Activated B cell treated with CpG ODN at 0.5 μM for 24 hours (primary cell): Measurements from ENCODE around the gene GSTM2. TPM values are rescaled to one million over a fixed set of nuclear protein-coding genes. Genes with fewer than 3 reads are reported as not detected.
"Not testable (repeated sequence)": the region's sequence is repeated elsewhere in the genome, so short reads cannot be mapped to it uniquely, and the experiment has no call there.

Source experiments
- ATAC-seq: fragments of 200-7000 bp; cut with Tn5 transposase; one replicate; pipeline ENCODE4 v1.10.0; 2021; ENCODE audit warnings: low read depth, mild to moderate bottlenecking, moderate library complexity
- CTCF ChIA-PET: fragments of 350-600 bp; sonication (Branson Sonifier 250); formaldehyde crosslinking; loops from one replicate; lab custom pipeline; 2021; ENCODE audit warnings: antibody characterized with exemption; lab: Charles Lee
- POLR2A ChIA-PET: fragments of 350-600 bp; sonication (Branson Sonifier 250); formaldehyde crosslinking; loops from one replicate; lab custom pipeline; 2021; ENCODE audit warnings: antibody characterized with exemption; lab: Charles Lee
- DNase-seq: peaks from one replicate; pipeline ENCODE4 v3.0.0; 2022
- H3K27ac Mint-ChIP-seq: one replicate; pipeline ENCODE4 v1.8.0; 2020; ENCODE audit warnings: mixed read lengths
- H3K27me3 Mint-ChIP-seq: one replicate; pipeline ENCODE4 v1.8.0; 2021; ENCODE audit warnings: mixed read lengths
- H3K36me3 Mint-ChIP-seq: one replicate; pipeline ENCODE4 v1.8.0; 2021; ENCODE audit warnings: low read depth, mixed read lengths
- H3K4me1 Mint-ChIP-seq: one replicate; pipeline ENCODE4 v1.8.0; 2021; ENCODE audit warnings: mixed read lengths
- H3K4me3 Mint-ChIP-seq: one replicate; pipeline ENCODE4 v1.8.0; 2020; ENCODE audit warnings: mild to moderate bottlenecking, mixed read lengths
- H3K9me3 Mint-ChIP-seq: one replicate; pipeline ENCODE4 v1.8.0; 2020; ENCODE audit warnings: mixed read lengths
- CTCF ChIP-seq: fragments of 200-600 bp; IDR thresholded peaks from one replicate; pipeline ENCODE4 v1.8.0; 2022; ENCODE audit warnings: antibody characterized with exemption, mild to moderate bottlenecking
- intact Hi-C: fragments of 100-400 bp; cut with micrococcal nuclease; formaldehyde crosslinking; loops from one replicate; pipeline ENCODE4 v1.15.1; 2024
- total RNA-seq: library from RNA; stranded (reverse); gene quantifications from 2 replicates; pipeline ENCODE4 v1.2.3, GENCODE V29; 2022

GSTM2 gene
- total RNA-seq, 1 donor from 2014 or later, result 11.0 TPM

- Mint-ChIP-seq H3K4me1 (peaks cover 21% of the 10 kb centered on the region), H3K27ac (no peak overlapping the region), H3K36me3 (no peaks in the 10 kb centered on the region), H3K27me3 (no peaks in the 10 kb centered on the region), H3K4me3 (no peak overlapping the region), H3K9me3 (no peaks in the 10 kb centered on the region)
- DNase-seq (no peak), ATAC-seq (no peak)
- intact Hi-C loops, result no loop called here
- ChIA-PET POLR2A (interaction anchor here (0.7 to 1.0 kb wide), 2 partner anchors 43 to 55 kb away, joined by 4 to 6 read pairs; no protein-coding TSS in a partner anchor), CTCF (interaction anchor here (0.8 to 1.0 kb wide), 2 partner anchors 16 to 31 kb away, joined by 3 read pairs; no protein-coding TSS in a partner anchor)
- no peak for TF ChIP-seq CTCF
Observed at GRCh38 chr1:109671067-109671466, 3.2 kb downstream of the GSTM2 start.

- intact Hi-C loops, H3K36me3 Mint-ChIP-seq, H3K9me3 Mint-ChIP-seq, ATAC-seq, DNase-seq, H3K4me1 Mint-ChIP-seq, CTCF ChIA-PET, POLR2A ChIA-PET, H3K27ac Mint-ChIP-seq, H3K27me3 Mint-ChIP-seq, H3K4me3 Mint-ChIP-seq: not testable (repeated sequence)
Observed at GRCh38 chr1:109673861-109674260, 6.0 kb downstream of the GSTM2 start.

GRCh38 chr1:109676683-109677381, 9.0 kb downstream of the GSTM2 start:
- intact Hi-C loops, H3K4me1 Mint-ChIP-seq, H3K27ac Mint-ChIP-seq, POLR2A ChIA-PET, H3K27me3 Mint-ChIP-seq, ATAC-seq, H3K4me3 Mint-ChIP-seq, H3K36me3 Mint-ChIP-seq, DNase-seq, H3K9me3 Mint-ChIP-seq: not testable (repeated sequence)
- CTCF ChIA-PET, result interaction anchor here (1.5 kb wide), 1 partner anchor 36 kb away, joined by 5 read pairs; no protein-coding TSS in a partner anchor

GRCh38 chr1:109677459-109677858, 9.6 kb downstream of the GSTM2 start:
- Mint-ChIP-seq H3K9me3 (no peaks in the 10 kb centered on the region), H3K4me3 (no peak overlapping the region), H3K27me3 (no peaks in the 10 kb centered on the region), H3K4me1 (no peaks in the 10 kb centered on the region), H3K27ac (no peak overlapping the region), H3K36me3 (no peaks in the 10 kb centered on the region)
- intact Hi-C loops, result no loop called here
- TF ChIP-seq CTCF, result no peak
- ChIA-PET POLR2A (no interaction called here), CTCF (interaction anchor here (1.5 kb wide), 1 partner anchor 37 kb away, joined by 5 read pairs; no protein-coding TSS in a partner anchor)
- no peak for DNase-seq
- ATAC-seq, result no peak

GRCh38 chr1:109678637-109679036, 10.8 kb downstream of the GSTM2 start:
- H3K4me1 Mint-ChIP-seq, CTCF ChIA-PET, H3K4me3 Mint-ChIP-seq: not testable (repeated sequence)

GRCh38 chr1:109684777-109685176, 16.9 kb downstream of the GSTM2 start:
- H3K4me1 Mint-ChIP-seq, result peaks cover 11% of the 10 kb centered on the region
- POLR2A ChIA-PET, CTCF ChIA-PET, H3K27me3 Mint-ChIP-seq, H3K36me3 Mint-ChIP-seq, ATAC-seq, H3K9me3 Mint-ChIP-seq, H3K4me3 Mint-ChIP-seq, H3K27ac Mint-ChIP-seq, intact Hi-C loops, DNase-seq: not testable (repeated sequence)

More at GRCh38 chr1:109678637-109679036, 10.8 kb downstream of the GSTM2 start:
- POLR2A ChIA-PET, H3K9me3 Mint-ChIP-seq, H3K27ac Mint-ChIP-seq, H3K36me3 Mint-ChIP-seq, H3K27me3 Mint-ChIP-seq, ATAC-seq, DNase-seq, intact Hi-C loops: not testable (repeated sequence)

GRCh38 chr1:109685399-109685798, 17.5 kb downstream of the GSTM2 start:
- H3K27ac Mint-ChIP-seq, H3K4me3 Mint-ChIP-seq, DNase-seq, H3K9me3 Mint-ChIP-seq, H3K36me3 Mint-ChIP-seq, H3K27me3 Mint-ChIP-seq, CTCF ChIA-PET, POLR2A ChIA-PET, intact Hi-C loops, ATAC-seq: not testable (repeated sequence)
- peaks cover 11% of the 10 kb centered on the region for H3K4me1 Mint-ChIP-seq

- H3K9me3 Mint-ChIP-seq, POLR2A ChIA-PET, ATAC-seq, H3K36me3 Mint-ChIP-seq, CTCF ChIA-PET, DNase-seq, H3K4me3 Mint-ChIP-seq, H3K27ac Mint-ChIP-seq, H3K27me3 Mint-ChIP-seq, intact Hi-C loops: not testable (repeated sequence)
- H3K4me1 Mint-ChIP-seq, result peaks cover 11% of the 10 kb centered on the region
Observed at GRCh38 chr1:109685890-109686289, 18.0 kb downstream of the GSTM2 start.

- H3K27ac Mint-ChIP-seq, result peak overlapping the region; percentile 87
- DNase-seq, H3K27me3 Mint-ChIP-seq, ATAC-seq, H3K9me3 Mint-ChIP-seq: not testable (repeated sequence)
- peak overlapping the region; percentile 89 for H3K4me3 Mint-ChIP-seq
- peaks cover 11% of the 10 kb centered on the region for H3K4me1 Mint-ChIP-seq
- peaks cover 10% of the 10 kb centered on the region for H3K36me3 Mint-ChIP-seq
- intact Hi-C loops, result loop anchor here (1.0 kb wide), 2 partner anchors 44 to 141 kb away; no protein-coding TSS in a partner anchor
- POLR2A ChIA-PET, result interaction anchor here (0.6 to 2.1 kb wide), 8 partner anchors 31 to 347 kb away, joined by 3 to 17 read pairs (median 5); partner anchors contain the start of genes AHCYL1, AMPD2, GNAT2 and GSTM4
- CTCF ChIA-PET, result interaction anchor here (0.8 to 2.1 kb wide), 6 partner anchors 16 to 297 kb away, joined by 3 to 12 read pairs (median 4); partner anchors contain the start of gene AHCYL1
Observed at GRCh38 chr1:109687109-109687508, 19.3 kb downstream of the GSTM2 start.
